Measurements from ENCODE around the gene GRID2. TPM values are rescaled to one million over a fixed set of nuclear protein-coding genes. Genes with fewer than 3 reads are reported as not detected.

Gene GRID2
- total RNA-seq, 2 donors from 2014 or later, result 27.3 to 40.4 TPM

GRCh38 chr4:92968996-92969395 is 665.2 kb downstream of the GRID2 start:
- Mint-ChIP-seq H3K36me3 (ENCODE audit: low read depth) (peaks cover 7% of the 10 kb centered on the region), H3K27ac (no peak overlapping the region), H3K27me3 (ENCODE audit: insufficient read depth) (no peaks in the 10 kb centered on the region), H3K9me3 (peaks cover 5% of the 10 kb centered on the region), H3K4me1 (no peaks in the 10 kb centered on the region), H3K4me3 (no peak overlapping the region)
- DNase-seq, result no peak
- H3K4me3 ChIP-seq (ENCODE audit: low read length), result no peak overlapping the region
- H3K4me1 ChIP-seq (ENCODE audit: control insufficient read depth, insufficient read depth, low read length), result no peaks in the 10 kb centered on the region
- no peak overlapping the region for H3K9ac ChIP-seq (ENCODE audit: extremely low read depth, low read length, poor library complexity, severe bottlenecking)
- peaks cover 5% of the 10 kb centered on the region for H3K9me3 ChIP-seq (ENCODE audit: control insufficient read depth, low read length)
- H3K27ac ChIP-seq (ENCODE audit: low read depth, low read length), result no peak overlapping the region
- no peak for TF ChIP-seq CTCF (conservative IDR thresholded peaks at IDR 0.05)
- 100% methylated on average over 1 of the region's 1 CpG; no CpG with 5 or more reads in 1 of the 2 experiments for WGBS, 2 experiments (ENCODE audit: insufficient coverage in 1 of 2, insufficient read length in 1 of 2)
- H3K36me3 ChIP-seq (ENCODE audit: control insufficient read depth, insufficient read depth, low read length), result no peaks in the 10 kb centered on the region
- no peaks in the 10 kb centered on the region for H3K27me3 ChIP-seq (ENCODE audit: control insufficient read depth, insufficient read depth, low read length, poor library complexity, severe bottlenecking)

- no peak for DNase-seq
- Histone ChIP-seq H3K36me3 (ENCODE audit: control insufficient read depth, insufficient read depth, low read length) (no peaks in the 10 kb centered on the region), H3K9me3 (ENCODE audit: control insufficient read depth, low read length) (peaks cover 5% of the 10 kb centered on the region), H3K27me3 (ENCODE audit: control insufficient read depth, insufficient read depth, low read length, poor library complexity, severe bottlenecking) (no peaks in the 10 kb centered on the region), H3K27ac (ENCODE audit: low read depth, low read length) (no peak overlapping the region), H3K4me3 (ENCODE audit: low read length) (no peak overlapping the region), H3K9ac (ENCODE audit: extremely low read depth, low read length, poor library complexity, severe bottlenecking) (no peak overlapping the region), H3K4me1 (ENCODE audit: control insufficient read depth, insufficient read depth, low read length) (no peaks in the 10 kb centered on the region)
- Mint-ChIP-seq H3K27me3 (ENCODE audit: insufficient read depth) (no peaks in the 10 kb centered on the region), H3K27ac (no peak overlapping the region), H3K4me3 (no peak overlapping the region), H3K36me3 (ENCODE audit: low read depth) (peaks cover 8% of the 10 kb centered on the region), H3K4me1 (no peaks in the 10 kb centered on the region), H3K9me3 (peaks cover 5% of the 10 kb centered on the region)
- TF ChIP-seq CTCF (conservative IDR thresholded peaks at IDR 0.05), result no peak
- 93 to 100% methylated on average over 2 to 3 of the region's 4 CpGs for WGBS, 2 experiments (ENCODE audit: insufficient coverage in 1 of 2, insufficient read length in 1 of 2)
Measured at GRCh38 chr4:92969650-92970379, 666.0 kb downstream of the GRID2 start.

GRCh38 chr4:92970996-92971395 is 667.2 kb downstream of the GRID2 start:
- Histone ChIP-seq H3K9ac (ENCODE audit: extremely low read depth, low read length, poor library complexity, severe bottlenecking) (no peak overlapping the region), H3K27me3 (ENCODE audit: control insufficient read depth, insufficient read depth, low read length, poor library complexity, severe bottlenecking) (no peaks in the 10 kb centered on the region), H3K27ac (ENCODE audit: low read depth, low read length) (no peak overlapping the region), H3K4me1 (ENCODE audit: control insufficient read depth, insufficient read depth, low read length) (no peaks in the 10 kb centered on the region), H3K4me3 (ENCODE audit: low read length) (no peak overlapping the region), H3K36me3 (ENCODE audit: control insufficient read depth, insufficient read depth, low read length) (no peaks in the 10 kb centered on the region), H3K9me3 (ENCODE audit: control insufficient read depth, low read length) (peaks cover 5% of the 10 kb centered on the region)
- Mint-ChIP-seq H3K4me1 (no peaks in the 10 kb centered on the region), H3K27ac (no peak overlapping the region), H3K27me3 (ENCODE audit: insufficient read depth) (no peaks in the 10 kb centered on the region), H3K36me3 (ENCODE audit: low read depth) (peaks cover 8% of the 10 kb centered on the region), H3K9me3 (peaks cover 5% of the 10 kb centered on the region), H3K4me3 (no peak overlapping the region)
- 100% methylated on average over 1 of the region's 1 CpG for WGBS, 2 experiments (ENCODE audit: insufficient coverage in 1 of 2, insufficient read length in 1 of 2)
- no peak for DNase-seq
- no peak for TF ChIP-seq CTCF (conservative IDR thresholded peaks at IDR 0.05)
